Adrenal gland (tissue), 12 donors: Measurements from ENCODE around the gene ZFHX3. TPM values are rescaled to one million over a fixed set of nuclear protein-coding genes. Genes with fewer than 3 reads are reported as not detected.

Source experiments
- DNase-seq, 7 donors: peaks; one replicate each; pipeline ENCODE4 v3.0.0-alpha.2; 2019 to 2020
- H3K27ac ChIP-seq, 5 donors: fragments of 200-600 bp; sonication (generic) in 4 of 5; 1 replicate in 3 of 5; 2 replicates in 2 of 5; pipeline versions ENCODE4 v1.5.1 to v1.8.0; 2016 to 2020; ENCODE audit warnings: mild to moderate bottlenecking in 1 of 5
- H3K27me3 ChIP-seq: fragments of 200-600 bp; 2 replicates; pipeline ENCODE4 v1.8.0; 2021
- H3K36me3 ChIP-seq, 2 donors: fragments of 200-600 bp; replicated peaks in 1 of 2; 1 replicate in 1 of 2; 2 replicates in 1 of 2; pipeline versions ENCODE4 v1.5.1 to v1.8.0; 2018 to 2022
- H3K4me1 ChIP-seq, 2 donors: fragments of 200-600 bp; replicated peaks in 1 of 2; 1 replicate in 1 of 2; 2 replicates in 1 of 2; pipeline versions ENCODE4 v1.5.1 to v1.8.0; 2018 to 2021
- H3K4me3 ChIP-seq, 4 donors: fragments of 200-600 bp; sonication (generic) in 3 of 4; one replicate each; pipeline ENCODE4 v1.5.1; 2016 to 2018
- H3K9me3 ChIP-seq, 3 donors: fragments of 200-600 bp; sonication (generic) in 1 of 3; replicated peaks in 1 of 3; 1 replicate in 2 of 3; 2 replicates in 1 of 3; pipeline versions ENCODE4 v1.5.1 to v1.8.0; 2016 to 2021
- CTCF ChIP-seq, 6 experiments: fragments of 450-650 bp in 4 of 6; fragments of 200-600 bp in 2 of 6; sonication (generic) in 1 of 6; IDR thresholded peaks; 1 replicate in 5 of 6; 2 replicates in 1 of 6; pipeline versions ENCODE4 v1.5.1 to v1.8.0; 2016 to 2021; ENCODE audit warnings: antibody characterized with exemption in 6 of 6, mild to moderate bottlenecking in 2 of 6, moderate library complexity in 1 of 6
- POLR2A ChIP-seq, 2 donors: fragments of 450-650 bp; IDR thresholded peaks; one replicate each; pipeline ENCODE4 v1.6.1; 2017; ENCODE audit warnings: antibody characterized with exemption in 2 of 2, mild to moderate bottlenecking in 2 of 2, moderate library complexity in 1 of 2
- WGBS, 4 donors: extraction: QIAGEN DNeasy Blood & Tissue Kit in 2 of 4; methylation state at CpG; one replicate each; pipeline versions ENCODE4 v1.1.5 to v1.1.7; 2013 to 2017; 5-methylcytosine and 5-hydroxymethylcytosine counted together
- intact Hi-C, 2 donors: fragments of 100-400 bp; cut with DNase I; formaldehyde crosslinking; loops; one replicate each; pipeline versions ENCODE4 v1.14.1 to v1.15.0; 2022 to 2023
- polyA plus RNA-seq, 3 donors: library from polyadenylated mRNA; stranded (reverse); fragments of 200-250 nt in 2 of 3; fragments of 350-450 nt in 1 of 3; fragmentation: Illumina TruSeq in 1 of 3; extraction: RNeasy Lipid Tissue Mini Kit (QIAGEN cat#74804) in 1 of 3; gene quantifications; one replicate each; pipeline ENCODE4 v1.2.3, GENCODE V29; 2013 to 2014
- total RNA-seq, 9 donors: library from RNA; depleted of rRNA in 4 of 9; stranded (reverse); fragments of >200 nt in 4 of 9; fragments of 120-200 nt in 1 of 9; fragmentation: NEBNext Ultra II Directional in 1 of 9; extraction: Animal tissue kit (Norgen Biotek cat#: 25700) in 1 of 9; gene quantifications; one replicate each; pipeline versions ENCODE4 v1.1.0 to v1.2.4, GENCODE V29; 2013 to 2023
- donor health status: healthy with polysubstance abuse.
- donor health status: Bipolar disorder and iron deficiency.
- donor health status: DM: yes; HTN: yes; CAD: no.
- donor health status: DM: no; HTN: no; CAD: no.
- donor health status: DM: no; HTN: no; CAD: no.
- donor health status: DM: yes; HTN: yes; CAD: no.

Gene ZFHX3
- total and polyA plus RNA-seq, 12 donors: 2.4 to 31.6 (median 19.3) TPM

- peak overlapping the region; percentile 84 to 96 (median 93) for H3K27ac ChIP-seq
- no peaks in the 10 kb centered on the region for H3K27me3 ChIP-seq
- no peak for TF ChIP-seq POLR2A (IDR thresholded peaks at IDR 0.05)
- TF ChIP-seq CTCF (IDR thresholded peaks at IDR 0.05): no peak
- no peaks in the 10 kb centered on the region for H3K9me3 ChIP-seq
- intact Hi-C loops: no loop called here
- no peaks in the 10 kb centered on the region for H3K36me3 ChIP-seq
- peak overlapping the region in 1 of 4 donors; percentile 0 for H3K4me3 ChIP-seq
- H3K4me1 ChIP-seq: peaks cover 29 to 38% of the 10 kb centered on the region in 2 donors
- peak in 5 of 7 donors; percentile 36 to 67 (median 55) for DNase-seq
- WGBS, 4 donors: 44 to 54% (median 47%) methylated on average over 9 of the region's 9 CpGs
These were observed 171.0 kb downstream of the ZFHX3 start for GRCh38 chr16:72876981-72877373.

GRCh38 chr16:72876221-72876620 is 171.7 kb downstream of the ZFHX3 start:
- TF ChIP-seq POLR2A (IDR thresholded peaks at IDR 0.05) (no peak), CTCF (IDR thresholded peaks at IDR 0.05) (no peak)
- intact Hi-C loops: no loop called here
- no peak overlapping the region for H3K4me3 ChIP-seq
- peak overlapping the region in 4 of 5 donors; percentile 86 to 96 (median 93) for H3K27ac ChIP-seq
- 51 to 60% (median 54%) methylated on average over 8 of the region's 8 CpGs for WGBS, 4 donors
- no peaks in the 10 kb centered on the region for H3K27me3 ChIP-seq
- DNase-seq: peak in 6 of 7 donors; percentile 34 to 72 (median 58)
- H3K4me1 ChIP-seq: peaks cover 28 to 38% of the 10 kb centered on the region in 2 donors
- H3K9me3 ChIP-seq: no peaks in the 10 kb centered on the region
- H3K36me3 ChIP-seq: no peaks in the 10 kb centered on the region

- no peaks in the 10 kb centered on the region for H3K9me3 ChIP-seq
- no peak for DNase-seq
- no peak overlapping the region for H3K4me3 ChIP-seq
- TF ChIP-seq CTCF (IDR thresholded peaks at IDR 0.05) (no peak), POLR2A (IDR thresholded peaks at IDR 0.05) (peak in 1 of 2 donors; percentile 10)
- intact Hi-C loops: no loop called here
- no peaks in the 10 kb centered on the region for H3K27me3 ChIP-seq
- WGBS, 4 donors: 73 to 87% (median 77%) methylated on average over 9 to 12 of the region's 12 CpGs
- no peaks in the 10 kb centered on the region for H3K36me3 ChIP-seq
- peak overlapping the region in 1 of 5 donors; percentile 96 for H3K27ac ChIP-seq
- peaks cover 22 to 38% of the 10 kb centered on the region in 2 donors for H3K4me1 ChIP-seq
These were observed 172.5 kb downstream of the ZFHX3 start for GRCh38 chr16:72875291-72876031.

GRCh38 chr16:72873853-72874252 is 174.1 kb downstream of the ZFHX3 start:
- intact Hi-C loops: no loop called here
- 94 to 97% (median 95%) methylated on average over 8 of the region's 8 CpGs for WGBS, 4 donors
- H3K4me1 ChIP-seq: peaks cover 22 to 41% of the 10 kb centered on the region in 2 donors
- DNase-seq: no peak
- H3K27me3 ChIP-seq: no peaks in the 10 kb centered on the region
- no peak for TF ChIP-seq CTCF (IDR thresholded peaks at IDR 0.05)
- TF ChIP-seq POLR2A (IDR thresholded peaks at IDR 0.05): no peak
- H3K27ac ChIP-seq: no peak overlapping the region
- no peaks in the 10 kb centered on the region for H3K9me3 ChIP-seq
- no peak overlapping the region for H3K4me3 ChIP-seq
- no peaks in the 10 kb centered on the region for H3K36me3 ChIP-seq
